OCI-LY7 (cell line): ENCODE results near the gene DAPK2.

Experiments used
- CTCF ChIP-seq: fragments of 200-600 bp; sonication (generic); conservative IDR thresholded peaks from 2 replicates; pipeline ENCODE4 v1.5.1; 2014; ENCODE audit warnings: mild to moderate bottlenecking, antibody characterized with exemption, low read length, moderate library complexity, mixed read lengths
- EZH2phosphoT487 ChIP-seq: fragments of 200-600 bp; sonication (generic); IDR thresholded peaks from 2 replicates; pipeline ENCODE4 v1.6.1; 2018; ENCODE audit warnings: low read depth, borderline replicate concordance, mild to moderate bottlenecking, mixed run types, antibody characterized with exemption, low read length, moderate library complexity, mixed read lengths

GRCh38 chr15:63884953-63885352 lies 161.3 kb downstream of the DAPK2 start:
- TF ChIP-seq CTCF (no peak), EZH2phosphoT487 (no peak)
